Prostate gland (tissue), 2 donors: ENCODE measurements around the gene PRKAR1B.

ENCODE experiments used
- POLR2AphosphoS5 ChIP-seq: sonication (generic); formaldehyde crosslinking; IDR thresholded peaks from one replicate; pipeline ENCODE4 v1.6.1; 2017; ENCODE audit warnings: antibody characterized with exemption
- TF ChIP-seq, protein P1 (sequence below), 4 experiments: fragments of 200-600 bp in 2 of 4; fragments of 450-650 bp in 2 of 4; sonication (generic) in 2 of 4; IDR thresholded peaks; 1 replicate in 3 of 4; 2 replicates in 1 of 4; pipeline ENCODE4 v1.5.1; 2016 to 2019; ENCODE audit warnings: antibody characterized with exemption in 4 of 4, mild to moderate bottlenecking in 2 of 4, moderate library complexity in 2 of 4

DNA sequence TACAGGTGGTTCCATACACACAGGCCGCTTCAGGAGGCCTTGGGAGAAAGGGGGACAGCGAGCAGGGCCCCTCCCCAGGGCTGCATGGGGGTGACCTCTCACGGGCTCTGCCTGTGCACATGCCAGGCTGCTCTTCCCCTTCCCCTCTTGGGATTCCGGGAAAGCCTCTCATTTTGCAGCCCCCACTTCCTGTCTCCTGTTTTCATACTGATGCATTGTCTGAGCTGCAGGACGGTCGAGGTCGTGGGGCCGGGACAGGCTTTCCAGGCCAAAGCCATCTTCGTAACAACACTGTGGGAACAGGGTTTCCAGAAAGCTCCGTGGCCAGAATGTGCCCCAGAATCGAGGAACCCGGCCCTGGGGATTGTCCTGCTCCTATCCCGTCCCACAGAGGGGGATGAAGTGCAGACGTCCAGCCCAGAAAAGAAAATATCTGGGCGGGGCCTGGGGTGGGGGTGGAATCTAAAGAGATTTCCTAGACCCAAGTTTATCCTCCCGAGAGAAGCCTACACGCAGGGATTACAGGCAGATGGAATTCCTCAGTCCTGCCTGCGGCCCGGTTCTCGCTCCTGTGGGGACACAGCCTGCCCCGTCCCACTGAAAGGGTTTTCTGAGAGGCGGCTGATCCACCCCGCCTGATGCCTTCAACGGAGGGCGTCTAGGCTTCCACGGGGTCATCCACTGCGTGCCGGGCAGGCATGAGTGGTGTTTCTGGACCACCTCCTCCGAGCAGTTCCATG is 30.1 kb downstream of the PRKAR1B start:
- TF ChIP-seq, protein P1, sequence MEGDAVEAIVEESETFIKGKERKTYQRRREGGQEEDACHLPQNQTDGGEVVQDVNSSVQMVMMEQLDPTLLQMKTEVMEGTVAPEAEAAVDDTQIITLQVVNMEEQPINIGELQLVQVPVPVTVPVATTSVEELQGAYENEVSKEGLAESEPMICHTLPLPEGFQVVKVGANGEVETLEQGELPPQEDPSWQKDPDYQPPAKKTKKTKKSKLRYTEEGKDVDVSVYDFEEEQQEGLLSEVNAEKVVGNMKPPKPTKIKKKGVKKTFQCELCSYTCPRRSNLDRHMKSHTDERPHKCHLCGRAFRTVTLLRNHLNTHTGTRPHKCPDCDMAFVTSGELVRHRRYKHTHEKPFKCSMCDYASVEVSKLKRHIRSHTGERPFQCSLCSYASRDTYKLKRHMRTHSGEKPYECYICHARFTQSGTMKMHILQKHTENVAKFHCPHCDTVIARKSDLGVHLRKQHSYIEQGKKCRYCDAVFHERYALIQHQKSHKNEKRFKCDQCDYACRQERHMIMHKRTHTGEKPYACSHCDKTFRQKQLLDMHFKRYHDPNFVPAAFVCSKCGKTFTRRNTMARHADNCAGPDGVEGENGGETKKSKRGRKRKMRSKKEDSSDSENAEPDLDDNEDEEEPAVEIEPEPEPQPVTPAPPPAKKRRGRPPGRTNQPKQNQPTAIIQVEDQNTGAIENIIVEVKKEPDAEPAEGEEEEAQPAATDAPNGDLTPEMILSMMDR (IDR thresholded peaks at IDR 0.05) = no peak
- TF ChIP-seq POLR2AphosphoS5 = no peak
